ENCODE measurements around the gene SPNS1.
A peak's percentile ranks its signal among the peaks of the same experiment; 100 is the strongest.
"Not testable (repeated sequence)": the region's sequence is repeated elsewhere in the genome, so short reads cannot be mapped to it uniquely, and the experiment has no call there.

The SPNS1 gene

DNA sequence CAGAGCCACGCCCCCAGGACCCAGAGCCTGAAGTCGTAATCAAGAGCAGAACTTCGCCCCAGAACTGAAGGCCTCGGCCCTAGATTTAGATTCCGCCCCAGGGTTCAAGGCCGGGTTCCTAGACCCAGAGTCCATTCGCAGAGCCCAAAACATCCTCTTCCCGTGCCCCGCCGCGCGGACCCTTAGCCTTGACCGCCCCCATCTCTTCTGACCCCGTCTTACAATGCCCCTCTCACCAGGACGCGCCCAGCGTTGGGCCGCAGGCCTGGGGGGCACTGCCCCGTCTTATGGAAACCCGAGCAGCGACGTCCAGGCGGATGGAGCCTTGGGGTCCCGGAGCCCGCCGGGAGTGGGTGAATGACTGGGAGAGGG, 37.8 kb upstream of the SPNS1 start:
- no peak overlapping the region for H3K27ac ChIP-seq (ENCODE audit: low read depth, low read length)
- no peaks in the 10 kb centered on the region for H3K36me3 ChIP-seq (ENCODE audit: control insufficient read depth, insufficient read depth, low read length)
- no peaks in the 10 kb centered on the region for H3K4me1 ChIP-seq (ENCODE audit: control insufficient read depth, insufficient read depth, low read length)
- H3K4me3 ChIP-seq (ENCODE audit: low read length): peak overlapping the region; percentile 5
- no peaks in the 10 kb centered on the region for H3K27me3 ChIP-seq (ENCODE audit: control insufficient read depth, insufficient read depth, low read length)
- H3K9ac ChIP-seq (ENCODE audit: low read length): no peak overlapping the region

DNA sequence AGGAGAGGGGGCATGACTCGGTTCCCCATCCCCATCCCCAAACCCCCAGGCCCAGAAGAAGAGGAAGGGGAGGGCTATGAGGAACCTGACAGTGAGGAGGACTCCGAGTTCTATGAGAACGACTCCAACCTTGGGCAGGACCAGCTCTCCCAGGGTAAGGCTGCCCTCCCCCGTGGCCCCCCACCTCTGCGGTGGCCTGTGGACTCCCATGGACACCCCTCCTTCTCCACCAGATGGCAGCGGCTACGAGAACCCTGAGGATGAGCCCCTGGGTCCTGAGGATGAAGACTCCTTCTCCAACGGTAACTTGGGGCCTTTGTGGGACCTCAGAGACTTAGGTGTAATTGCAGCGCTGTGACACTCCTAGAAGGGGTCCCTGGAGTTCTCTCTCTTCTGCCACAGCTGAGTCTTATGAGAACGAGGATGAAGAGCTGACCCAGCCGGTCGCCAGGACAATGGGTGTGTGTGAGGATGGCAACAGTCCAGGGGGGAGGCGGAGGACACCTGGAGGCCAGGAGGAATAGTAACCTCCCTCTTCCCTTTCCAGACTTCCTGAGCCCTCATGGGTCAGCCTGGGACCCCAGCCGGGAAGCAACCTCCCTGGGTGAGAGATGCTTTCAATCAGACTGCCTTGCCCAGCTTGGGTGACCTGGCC, 37.2 kb upstream of the SPNS1 start:
- Histone ChIP-seq H3K4me1 (ENCODE audit: control insufficient read depth, insufficient read depth, low read length) (no peaks in the 10 kb centered on the region), H3K36me3 (ENCODE audit: control insufficient read depth, insufficient read depth, low read length) (no peaks in the 10 kb centered on the region), H3K27ac (ENCODE audit: low read depth, low read length) (no peak overlapping the region), H3K4me3 (ENCODE audit: low read length) (no peak overlapping the region), H3K27me3 (ENCODE audit: control insufficient read depth, insufficient read depth, low read length) (no peaks in the 10 kb centered on the region), H3K9ac (ENCODE audit: low read length) (no peak overlapping the region)

DNA sequence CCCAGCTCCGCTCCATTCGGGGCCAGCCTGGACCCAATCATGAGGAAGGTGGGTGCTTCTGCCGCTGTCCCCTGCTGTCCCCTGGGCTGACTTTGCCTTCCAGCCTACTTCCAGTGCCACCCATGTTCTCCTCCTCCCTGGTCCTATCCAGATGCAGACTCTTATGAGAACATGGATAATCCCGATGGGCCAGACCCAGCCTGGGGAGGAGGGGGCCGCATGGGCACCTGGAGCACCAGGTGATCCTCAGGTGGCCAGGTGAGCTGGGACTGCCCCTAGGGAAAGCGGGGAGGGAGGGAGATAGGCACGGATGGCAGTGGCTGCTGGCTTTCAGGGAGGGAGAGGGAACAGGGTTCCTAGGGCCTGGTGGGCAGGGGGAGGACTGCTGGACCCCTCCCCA, 35.9 kb upstream of the SPNS1 start:
- H3K27ac ChIP-seq (ENCODE audit: low read depth, low read length): no peak overlapping the region
- H3K27me3 ChIP-seq (ENCODE audit: control insufficient read depth, insufficient read depth, low read length): no peaks in the 10 kb centered on the region
- H3K4me1 ChIP-seq (ENCODE audit: control insufficient read depth, insufficient read depth, low read length): no peaks in the 10 kb centered on the region
- no peaks in the 10 kb centered on the region for H3K36me3 ChIP-seq (ENCODE audit: control insufficient read depth, insufficient read depth, low read length)
- no peak overlapping the region for H3K9ac ChIP-seq (ENCODE audit: low read length)
- H3K4me3 ChIP-seq (ENCODE audit: low read length): no peak overlapping the region

DNA sequence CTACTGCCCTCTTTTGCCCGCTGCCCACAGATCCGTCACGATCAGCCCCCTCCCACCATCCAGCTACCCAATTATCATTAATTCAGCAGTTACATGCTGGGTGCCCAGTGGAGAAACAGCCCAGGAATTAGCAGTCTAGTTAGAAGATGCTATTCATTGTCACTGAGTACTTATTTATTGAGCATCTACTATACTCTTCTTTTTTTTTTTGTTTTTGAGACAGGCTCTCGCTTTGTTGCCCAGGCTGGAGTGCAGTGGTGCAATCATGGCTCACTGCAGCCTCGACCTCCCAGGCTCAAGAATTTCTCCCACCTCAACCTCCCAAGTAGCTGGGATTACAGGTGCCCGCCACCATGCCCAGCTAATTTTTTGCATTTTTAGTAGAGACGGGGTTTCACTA, 34.8 kb upstream of the SPNS1 start:
- H3K27ac ChIP-seq (ENCODE audit: low read depth, low read length); H3K9ac ChIP-seq (ENCODE audit: low read length); H3K27me3 ChIP-seq (ENCODE audit: control insufficient read depth, insufficient read depth, low read length); H3K4me1 ChIP-seq (ENCODE audit: control insufficient read depth, insufficient read depth, low read length); H3K4me3 ChIP-seq (ENCODE audit: low read length); H3K36me3 ChIP-seq (ENCODE audit: control insufficient read depth, insufficient read depth, low read length): not testable (repeated sequence)

DNA sequence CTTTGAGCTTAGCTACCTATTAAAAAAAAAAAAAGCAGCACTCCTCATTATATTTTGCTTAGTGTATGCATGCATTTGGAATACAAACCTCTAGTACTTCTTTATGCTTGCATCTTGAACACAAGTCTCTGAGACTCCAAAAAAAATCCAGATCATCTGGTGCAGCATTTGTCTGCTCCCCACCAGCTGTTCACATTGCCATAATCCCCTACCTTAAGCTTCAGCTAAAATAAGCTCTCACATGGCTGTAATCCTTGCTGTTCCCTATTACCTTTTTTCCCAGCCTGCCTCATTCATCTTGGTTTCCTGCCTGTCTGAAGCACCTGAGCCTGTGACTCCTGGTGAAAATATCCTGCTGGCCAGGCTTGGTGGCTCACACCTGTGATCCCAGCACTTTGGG, 31.3 kb upstream of the SPNS1 start:
- Histone ChIP-seq H3K27ac (ENCODE audit: low read depth, low read length) (no peak overlapping the region), H3K27me3 (ENCODE audit: control insufficient read depth, insufficient read depth, low read length) (no peaks in the 10 kb centered on the region), H3K9ac (ENCODE audit: low read length) (no peak overlapping the region), H3K4me3 (ENCODE audit: low read length) (no peak overlapping the region), H3K36me3 (ENCODE audit: control insufficient read depth, insufficient read depth, low read length) (no peaks in the 10 kb centered on the region), H3K4me1 (ENCODE audit: control insufficient read depth, insufficient read depth, low read length) (peaks cover 5% of the 10 kb centered on the region)

DNA sequence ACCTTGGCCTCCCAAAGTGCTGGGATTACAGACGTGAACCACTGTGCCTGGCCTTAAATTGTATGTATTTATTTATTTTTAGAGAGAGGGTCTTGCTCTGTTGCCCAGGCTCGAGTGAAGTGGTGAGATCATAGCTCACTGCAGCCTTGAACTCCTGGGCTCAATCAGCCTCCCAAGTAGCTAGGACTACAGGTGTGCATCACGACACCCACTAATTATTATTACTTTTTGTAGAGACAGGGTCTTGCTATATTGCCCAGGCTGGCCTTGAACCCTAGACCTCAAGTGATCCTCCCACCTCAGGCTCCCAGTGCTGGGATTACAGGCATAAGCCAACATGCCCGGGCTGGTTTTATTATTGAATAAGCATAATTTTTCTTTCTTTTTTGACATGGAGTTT, 27.9 kb upstream of the SPNS1 start:
- Histone ChIP-seq H3K36me3 (ENCODE audit: control insufficient read depth, insufficient read depth, low read length) (no peaks in the 10 kb centered on the region), H3K4me3 (ENCODE audit: low read length) (no peak overlapping the region), H3K4me1 (ENCODE audit: control insufficient read depth, insufficient read depth, low read length) (peaks cover 8% of the 10 kb centered on the region), H3K27me3 (ENCODE audit: control insufficient read depth, insufficient read depth, low read length) (no peaks in the 10 kb centered on the region), H3K27ac (ENCODE audit: low read depth, low read length) (no peak overlapping the region), H3K9ac (ENCODE audit: low read length) (no peak overlapping the region)

- H3K27me3 ChIP-seq (ENCODE audit: control insufficient read depth, insufficient read depth, low read length): no peaks in the 10 kb centered on the region
- peaks cover 9% of the 10 kb centered on the region for H3K4me1 ChIP-seq (ENCODE audit: control insufficient read depth, insufficient read depth, low read length)
- peak within 1 kb of the TSS; percentile 62 for H3K9ac ChIP-seq (ENCODE audit: low read length)
These were observed 23.7 kb upstream of the SPNS1 start, which contains the start of gene NFATC2IP for GRCh38 chr16:28950648-28951409. Gene NFATC2IP (plus strand): TSS chr16:28950937. CDS start chr16:28951012, 75 bp downstream.

GRCh38 chr16:28951410-28951943, 23.1 kb upstream of the SPNS1 start:
- H3K36me3 ChIP-seq (ENCODE audit: control insufficient read depth, insufficient read depth, low read length): peaks cover 21% of the 10 kb centered on the region
- H3K4me1 ChIP-seq (ENCODE audit: control insufficient read depth, insufficient read depth, low read length): peaks cover 8% of the 10 kb centered on the region
- H3K4me3 ChIP-seq (ENCODE audit: low read length): peak overlapping the region; percentile 86
- no peak overlapping the region for H3K27ac ChIP-seq (ENCODE audit: low read depth, low read length)
- H3K9ac ChIP-seq (ENCODE audit: low read length): peak overlapping the region; percentile 62
- no peaks in the 10 kb centered on the region for H3K27me3 ChIP-seq (ENCODE audit: control insufficient read depth, insufficient read depth, low read length)

More at GRCh38 chr16:28950648-28951409, 23.7 kb upstream of the SPNS1 start, which contains the start of gene NFATC2IP:
- H3K27ac ChIP-seq (ENCODE audit: low read depth, low read length): peak within 1 kb of the TSS; percentile 78
- H3K4me3 ChIP-seq (ENCODE audit: low read length): peak within 1 kb of the TSS; percentile 86
- H3K36me3 ChIP-seq (ENCODE audit: control insufficient read depth, insufficient read depth, low read length): peaks cover 15% of the 10 kb centered on the region

DNA sequence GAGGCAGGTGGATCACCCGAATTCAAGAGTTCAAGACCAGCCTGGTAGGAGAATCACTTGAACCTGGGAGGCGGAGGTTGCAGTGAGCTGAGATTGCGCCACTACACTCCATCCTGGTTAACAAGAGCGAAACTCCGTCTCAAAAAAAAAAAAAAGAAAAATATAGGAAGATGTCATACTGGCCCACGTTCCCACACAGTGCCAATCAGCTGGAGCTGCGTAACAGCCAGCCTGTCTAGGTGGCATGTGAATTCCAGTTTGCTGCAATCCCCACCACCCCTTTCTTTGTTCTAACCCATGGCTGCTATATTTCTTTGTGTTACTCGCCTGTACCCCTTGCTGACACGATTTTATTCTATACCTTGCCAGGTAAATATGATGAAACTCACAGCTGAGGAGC, 16.4 kb upstream of the SPNS1 start:
- H3K36me3 ChIP-seq (ENCODE audit: control insufficient read depth, insufficient read depth, low read length): peaks cover 40% of the 10 kb centered on the region
- no peak overlapping the region for H3K4me3 ChIP-seq (ENCODE audit: low read length)
- H3K4me1 ChIP-seq (ENCODE audit: control insufficient read depth, insufficient read depth, low read length): no peaks in the 10 kb centered on the region
- no peaks in the 10 kb centered on the region for H3K27me3 ChIP-seq (ENCODE audit: control insufficient read depth, insufficient read depth, low read length)
- no peak overlapping the region for H3K9ac ChIP-seq (ENCODE audit: low read length)
- H3K27ac ChIP-seq (ENCODE audit: low read depth, low read length): no peak overlapping the region

- Histone ChIP-seq H3K27me3 (ENCODE audit: control insufficient read depth, insufficient read depth, low read length) (no peaks in the 10 kb centered on the region), H3K9ac (ENCODE audit: low read length) (no peak overlapping the region), H3K27ac (ENCODE audit: low read depth, low read length) (no peak overlapping the region), H3K4me3 (ENCODE audit: low read length) (no peak overlapping the region), H3K36me3 (ENCODE audit: control insufficient read depth, insufficient read depth, low read length) (peaks cover 43% of the 10 kb centered on the region), H3K4me1 (ENCODE audit: control insufficient read depth, insufficient read depth, low read length) (no peaks in the 10 kb centered on the region)
These were observed 15.7 kb upstream of the SPNS1 start for GRCh38 chr16:28958836-28959235.

DNA sequence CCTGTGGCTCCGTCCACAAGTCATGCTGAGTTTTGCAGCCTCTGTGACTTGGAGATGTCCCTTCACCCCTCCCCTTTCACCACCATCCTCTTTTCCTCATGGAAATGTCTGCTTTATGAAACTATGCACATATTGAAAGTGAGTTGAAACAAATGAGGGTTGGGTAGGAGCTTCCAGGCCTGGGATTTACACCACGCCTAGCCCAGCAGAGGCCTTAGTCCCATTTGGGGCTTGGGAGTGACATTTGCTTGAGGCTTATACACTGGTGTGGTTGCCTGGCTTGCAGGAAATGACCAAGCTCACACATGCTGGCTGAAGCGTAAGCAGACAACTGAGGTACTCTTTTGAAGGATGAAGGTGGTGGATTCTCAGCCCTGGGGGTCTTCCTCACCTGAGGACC, 10.5 kb upstream of the SPNS1 start:
- H3K4me1 ChIP-seq (ENCODE audit: control insufficient read depth, insufficient read depth, low read length): no peaks in the 10 kb centered on the region
- H3K9ac ChIP-seq (ENCODE audit: low read length): no peak overlapping the region
- H3K27ac ChIP-seq (ENCODE audit: low read depth, low read length): no peak overlapping the region
- H3K27me3 ChIP-seq (ENCODE audit: control insufficient read depth, insufficient read depth, low read length): no peaks in the 10 kb centered on the region
- H3K36me3 ChIP-seq (ENCODE audit: control insufficient read depth, insufficient read depth, low read length): peaks cover 27% of the 10 kb centered on the region
- H3K4me3 ChIP-seq (ENCODE audit: low read length): no peak overlapping the region

- Histone ChIP-seq H3K4me3 (ENCODE audit: low read length) (no peak overlapping the region), H3K27ac (ENCODE audit: low read depth, low read length) (no peak overlapping the region), H3K27me3 (ENCODE audit: control insufficient read depth, insufficient read depth, low read length) (no peaks in the 10 kb centered on the region), H3K4me1 (ENCODE audit: control insufficient read depth, insufficient read depth, low read length) (no peaks in the 10 kb centered on the region), H3K36me3 (ENCODE audit: control insufficient read depth, insufficient read depth, low read length) (peaks cover 26% of the 10 kb centered on the region), H3K9ac (ENCODE audit: low read length) (no peak overlapping the region)
These were observed 10.1 kb upstream of the SPNS1 start for GRCh38 chr16:28964496-28964895.
